Measurements from ENCODE around the gene HRNR.
A peak's percentile ranks its signal among the peaks of the same experiment; 100 is the strongest.

The HRNR gene

DNA sequence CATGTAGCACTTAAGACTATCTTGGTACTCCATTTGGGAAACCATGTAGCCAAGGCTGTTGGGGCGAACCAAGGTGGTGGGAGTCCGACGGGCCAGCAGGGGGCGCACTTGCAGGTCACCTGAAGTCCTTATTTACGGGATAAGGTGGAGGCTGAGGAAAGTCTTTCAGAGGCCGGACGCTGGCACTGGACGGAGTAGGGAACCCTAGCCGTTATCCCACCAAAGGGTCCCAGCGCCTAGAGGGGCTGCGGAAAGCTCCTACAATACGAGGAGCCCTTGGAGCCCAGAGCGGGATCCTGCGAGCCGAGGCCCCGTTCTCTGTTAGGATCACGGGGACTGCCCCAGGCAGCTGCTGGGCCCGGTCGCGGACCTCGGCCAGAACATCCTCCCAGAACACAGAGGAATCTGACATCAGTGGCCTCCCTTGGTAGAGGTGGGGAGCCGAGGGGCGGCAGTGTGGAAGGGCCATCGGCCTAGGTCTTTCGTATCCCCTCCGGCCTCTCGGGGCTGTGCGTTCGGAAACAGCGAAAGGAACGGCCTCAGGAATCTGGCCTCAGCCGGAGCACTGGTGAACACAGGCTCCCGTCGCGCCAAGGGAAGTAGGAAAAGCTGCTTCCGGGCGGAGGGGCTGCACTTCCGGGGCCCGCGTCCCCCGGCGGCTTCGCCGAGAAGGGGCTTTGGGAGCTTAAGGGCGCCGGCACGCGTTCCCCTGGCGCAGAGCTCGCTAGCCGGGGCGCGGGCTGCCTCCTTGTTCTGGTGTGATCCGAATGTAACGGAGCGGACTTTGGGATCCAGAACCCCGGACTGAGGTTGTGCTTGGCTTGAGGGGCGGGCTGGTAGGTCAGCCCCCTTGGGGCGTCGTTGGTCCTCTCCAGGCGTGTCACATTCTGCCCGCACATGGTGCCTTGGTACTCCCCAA, 35.1 kb downstream of the HRNR start:
- Histone ChIP-seq H3K4me3 (ENCODE audit: low read length) (peak overlapping the region; percentile 87), H4K20me1 (ENCODE audit: control insufficient read depth, insufficient read depth, low read depth, low read length) (no peaks in the 10 kb centered on the region), H3K4me1 (ENCODE audit: control insufficient read depth, low read length) (peaks cover 12% of the 10 kb centered on the region), H3K27ac (ENCODE audit: low read depth, low read length) (no peak overlapping the region), H3K36me3 (ENCODE audit: control insufficient read depth, low read length) (no peaks in the 10 kb centered on the region), H3K9me2 (replicated peaks; ENCODE audit: control insufficient read depth, low read length) (no peaks in the 10 kb centered on the region), H3K4me2 (ENCODE audit: low read length) (peak overlapping the region; percentile 96), H3K27me3 (ENCODE audit: control insufficient read depth, low read length) (peaks cover 4% of the 10 kb centered on the region; the same call in 1 of the 2 replicates), H3K79me2 (ENCODE audit: control insufficient read depth, low read length) (no peaks in the 10 kb centered on the region), H3K9me3 (ENCODE audit: control insufficient read depth, insufficient read depth, low read length) (no peaks in the 10 kb centered on the region), H3F3A (ENCODE audit: control insufficient read depth, insufficient read depth) (no peaks in the 10 kb centered on the region)
- TF ChIP-seq CTCF (IDR thresholded peaks at IDR 0.05; ENCODE audit: low read depth, low read length, poor library complexity, severe bottlenecking): peak; percentile 95
- peak; percentile 19; the same call in 1 of the 2 replicates for TF ChIP-seq EZH2phosphoT487 (IDR thresholded peaks at IDR 0.05; ENCODE audit: borderline replicate concordance, low read length)

DNA sequence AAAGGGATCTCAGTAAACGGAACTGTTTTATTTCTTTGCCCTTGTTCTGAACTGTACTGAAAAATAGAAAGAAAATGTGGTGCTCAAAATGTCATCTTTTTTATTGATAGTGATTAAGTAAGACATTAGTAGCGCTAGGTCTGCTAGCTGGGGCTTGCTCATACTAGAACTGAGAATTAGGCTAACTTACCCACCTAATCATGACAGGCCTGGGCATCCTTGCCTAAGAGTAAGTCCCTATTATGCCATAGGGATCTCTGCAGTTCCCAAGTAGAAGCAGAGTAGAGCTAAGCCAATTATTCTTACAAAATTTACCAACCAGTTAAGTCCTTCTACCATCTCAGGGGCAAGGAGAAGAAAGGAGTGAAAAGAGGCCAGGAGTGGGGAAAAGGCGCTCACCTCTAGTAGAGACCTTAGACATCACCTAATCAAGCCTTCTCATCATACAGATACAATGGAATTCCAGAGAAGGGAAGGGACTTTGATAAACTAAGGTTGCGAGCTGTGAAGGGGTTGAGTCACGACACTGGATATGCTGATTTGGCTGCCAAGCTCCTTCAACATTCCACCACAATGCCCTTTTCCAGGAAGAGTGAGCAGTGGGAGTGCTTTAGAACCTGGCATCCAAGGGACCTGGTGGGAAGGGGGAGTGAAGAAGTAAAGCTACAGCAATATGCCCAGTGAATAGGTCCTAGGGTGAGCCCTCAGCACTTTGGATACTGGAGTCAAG, 37.3 kb downstream of the HRNR start:
- Histone ChIP-seq H3K9me2 (replicated peaks; ENCODE audit: control insufficient read depth, low read length) (no peaks in the 10 kb centered on the region), H3K79me2 (ENCODE audit: control insufficient read depth, low read length) (no peaks in the 10 kb centered on the region), H3K9me3 (ENCODE audit: control insufficient read depth, insufficient read depth, low read length) (no peaks in the 10 kb centered on the region), H3K4me3 (ENCODE audit: low read length) (no peak overlapping the region), H4K20me1 (ENCODE audit: control insufficient read depth, insufficient read depth, low read depth, low read length) (no peaks in the 10 kb centered on the region), H3K27ac (ENCODE audit: low read depth, low read length) (no peak overlapping the region), H3K27me3 (ENCODE audit: control insufficient read depth, low read length) (peaks cover 4% of the 10 kb centered on the region; the same call in 1 of the 2 replicates), H3F3A (ENCODE audit: control insufficient read depth, insufficient read depth) (no peaks in the 10 kb centered on the region), H3K4me2 (ENCODE audit: low read length) (no peak overlapping the region), H3K4me1 (ENCODE audit: control insufficient read depth, low read length) (peaks cover 12% of the 10 kb centered on the region), H3K36me3 (ENCODE audit: control insufficient read depth, low read length) (no peaks in the 10 kb centered on the region)
- TF ChIP-seq EZH2phosphoT487 (IDR thresholded peaks at IDR 0.05; ENCODE audit: borderline replicate concordance, low read length): no peak
- TF ChIP-seq CTCF (IDR thresholded peaks at IDR 0.05; ENCODE audit: low read depth, low read length, poor library complexity, severe bottlenecking): no peak

DNA sequence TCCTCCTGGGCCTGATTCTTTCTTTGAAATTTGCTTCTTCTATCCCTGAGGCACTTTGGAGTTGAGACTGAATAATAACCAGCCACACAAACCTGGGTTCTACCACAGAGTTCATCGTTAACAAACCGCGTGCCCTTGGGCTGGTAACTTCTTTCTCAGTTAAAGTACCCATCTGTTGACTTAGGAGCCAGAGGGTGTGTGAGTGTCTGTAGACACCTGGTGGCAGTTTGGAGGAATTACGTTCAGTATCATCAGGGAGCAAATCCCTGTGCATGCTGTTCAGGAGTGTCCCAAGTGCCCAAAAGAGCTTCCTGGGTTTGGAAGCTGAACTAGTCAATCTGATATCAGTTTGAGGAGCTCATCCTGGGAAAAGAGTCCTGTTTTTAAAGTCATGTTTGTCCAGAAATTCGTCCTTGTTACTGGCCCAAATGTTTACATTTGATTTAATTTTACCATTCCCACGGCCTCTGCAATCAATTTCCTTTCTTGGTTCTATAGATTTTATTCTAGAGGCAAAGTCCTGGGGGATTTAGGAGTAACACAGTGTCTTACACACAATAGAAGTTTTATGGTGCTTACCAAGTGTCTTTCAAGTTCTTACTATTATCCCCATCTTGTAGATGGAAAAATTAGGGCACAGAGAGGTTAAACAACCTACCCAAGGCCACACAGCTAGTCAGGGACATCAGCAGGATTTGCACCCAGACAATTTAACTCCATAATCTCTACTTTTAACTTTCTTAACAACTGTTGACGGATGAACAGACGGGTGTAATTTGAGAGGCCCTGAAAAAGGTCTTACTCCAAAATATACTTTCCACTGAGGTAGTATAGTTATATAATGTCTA, 38.2 kb downstream of the HRNR start:
- no peak overlapping the region for H3K4me2 ChIP-seq (ENCODE audit: low read length)
- no peak overlapping the region for H3K27ac ChIP-seq (ENCODE audit: low read depth, low read length)
- H3K4me1 ChIP-seq (ENCODE audit: control insufficient read depth, low read length): peaks cover 12% of the 10 kb centered on the region
- peaks cover 4% of the 10 kb centered on the region; the same call in 1 of the 2 replicates for H3K27me3 ChIP-seq (ENCODE audit: control insufficient read depth, low read length)
- TF ChIP-seq EZH2phosphoT487 (IDR thresholded peaks at IDR 0.05; ENCODE audit: borderline replicate concordance, low read length) (no peak), CTCF (IDR thresholded peaks at IDR 0.05; ENCODE audit: low read depth, low read length, poor library complexity, severe bottlenecking) (peak; percentile 79)
- no peaks in the 10 kb centered on the region for H3F3A ChIP-seq (ENCODE audit: control insufficient read depth, insufficient read depth)
- no peaks in the 10 kb centered on the region for H3K9me2 ChIP-seq (replicated peaks; ENCODE audit: control insufficient read depth, low read length)
- H4K20me1 ChIP-seq (ENCODE audit: control insufficient read depth, insufficient read depth, low read depth, low read length): no peaks in the 10 kb centered on the region
- no peaks in the 10 kb centered on the region for H3K36me3 ChIP-seq (ENCODE audit: control insufficient read depth, low read length)
- no peak overlapping the region for H3K4me3 ChIP-seq (ENCODE audit: low read length)
- no peaks in the 10 kb centered on the region for H3K79me2 ChIP-seq (ENCODE audit: control insufficient read depth, low read length)
- H3K9me3 ChIP-seq (ENCODE audit: control insufficient read depth, insufficient read depth, low read length): no peaks in the 10 kb centered on the region

Measured in DOHH2 (cell line).